ENCODE results near the gene TBC1D1. TPM values are rescaled to one million over a fixed set of nuclear protein-coding genes. Genes with fewer than 3 reads are reported as not detected.

The TBC1D1 gene
- total and polyA plus RNA-seq, 2 of the 8 experiments (the other 6 are each of a cell fraction or from before 2014, with no cell fraction given): 96.9 to 162 TPM

- TF ChIP-seq ATF2 (IDR thresholded peaks at IDR 0.05; ENCODE audit: low read length): no peak
- no peak for TF ChIP-seq SIN3A (conservative IDR thresholded peaks at IDR 0.05 in 1 of 2, IDR thresholded peaks at IDR 0.05 in 1 of 2; ENCODE audit: low read depth in 1 of 2, low read length in 2 of 2)
Observed at GRCh38 chr4:38106311-38106710, 215.4 kb downstream of the TBC1D1 start (continued).
